Measurements from ENCODE around the gene STK10.
"Not testable (repeated sequence)": the region's sequence is repeated elsewhere in the genome, so short reads cannot be mapped to it uniquely, and the experiment has no call there.

The STK10 gene

DNA sequence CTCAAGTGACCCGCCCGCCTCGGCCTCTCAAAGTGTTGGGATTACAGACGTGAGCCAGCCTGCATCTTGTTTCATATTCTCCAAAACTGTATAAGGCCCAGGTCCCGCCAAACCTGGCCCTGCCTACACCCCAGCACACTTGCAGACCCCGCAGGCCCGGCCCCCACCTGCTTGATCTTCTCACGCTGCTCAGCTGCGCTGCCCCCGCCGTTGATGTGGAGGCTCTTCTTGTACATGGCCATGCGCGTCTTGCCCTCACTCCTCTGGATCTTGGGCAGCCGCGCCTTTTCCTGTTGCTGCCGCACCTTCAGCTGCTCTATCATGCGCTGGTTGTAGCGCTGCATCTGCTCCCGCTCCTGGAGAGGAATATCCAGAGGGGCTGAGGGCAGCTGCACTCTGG is 132.6 kb downstream of the STK10 start:
- DNase-seq (ENCODE audit: low read depth in 2 of 2) = no peak

- no peak for DNase-seq (ENCODE audit: low read depth in 2 of 2)
Observed at GRCh38 chr5:172054611-172055153, 133.3 kb downstream of the STK10 start.

- no peak for DNase-seq (ENCODE audit: low read depth in 2 of 2)
Observed at GRCh38 chr5:172052450-172053236, 135.4 kb downstream of the STK10 start.

DNA sequence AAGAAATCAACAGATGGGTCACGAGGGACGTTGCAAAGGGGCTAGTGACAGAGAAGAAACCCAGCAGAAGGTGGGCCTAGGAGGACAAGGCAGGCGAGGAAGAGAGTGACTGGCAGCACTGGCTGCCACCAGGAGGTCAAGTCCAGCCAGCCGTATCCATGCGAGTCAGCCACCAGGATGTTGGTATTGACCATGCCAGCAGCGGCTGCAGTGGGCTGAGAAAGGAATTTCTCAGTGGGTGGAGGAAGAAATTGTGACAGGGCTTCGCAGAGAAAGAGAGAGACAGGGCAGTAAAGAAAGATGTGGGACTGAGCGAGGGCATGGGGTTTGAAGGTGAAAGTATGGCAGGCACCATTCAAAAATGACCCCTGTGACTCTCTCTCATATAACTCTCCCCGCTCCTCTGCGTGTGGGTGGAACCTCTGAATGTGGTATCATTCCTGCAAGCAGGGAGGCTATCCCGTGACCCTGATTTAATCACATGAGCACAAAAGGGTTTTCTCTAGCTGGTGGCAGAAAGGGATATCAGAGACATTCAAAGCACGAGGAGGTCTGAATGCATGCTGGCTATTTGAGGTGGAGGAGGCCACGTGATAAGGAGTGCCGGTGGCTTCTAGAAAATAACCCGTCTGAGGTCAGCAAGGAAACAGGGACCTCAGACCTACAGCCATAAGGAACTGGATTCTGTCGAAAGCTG is 136.2 kb downstream of the STK10 start:
- DNase-seq (ENCODE audit: low read depth in 2 of 2) = no peak

- DNase-seq (ENCODE audit: low read depth in 2 of 2) = no peak
Observed at GRCh38 chr5:172050080-172050479, 137.9 kb downstream of the STK10 start.

DNA sequence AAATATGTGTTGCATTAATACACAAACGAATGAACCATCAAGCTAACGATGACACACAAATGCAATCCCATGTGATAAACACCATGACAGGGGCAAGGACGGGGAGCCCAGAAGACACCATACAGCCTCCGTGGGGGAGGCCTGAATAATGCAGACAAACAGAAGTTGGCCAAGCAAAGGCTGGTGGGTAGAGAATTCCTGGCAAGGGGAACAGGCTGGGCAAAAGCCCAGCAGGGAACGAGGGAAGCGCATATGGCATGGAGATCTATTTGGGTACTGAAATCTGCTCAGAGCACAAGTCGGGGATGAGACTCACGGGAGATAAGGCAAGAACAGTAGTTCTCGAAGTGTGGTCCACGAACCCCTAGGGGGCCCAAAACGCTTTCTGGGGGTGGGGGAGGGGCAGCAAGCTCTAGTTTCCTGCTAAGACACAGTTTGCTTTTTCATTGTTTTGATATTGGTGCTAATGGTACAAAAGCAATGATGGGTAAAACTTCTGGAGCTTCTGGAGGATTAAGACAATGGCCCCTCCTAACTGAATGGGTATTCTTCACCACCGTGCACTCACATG is 138.7 kb downstream of the STK10 start:
- DNase-seq (ENCODE audit: low read depth in 2 of 2) = no peak

- no peak for DNase-seq (ENCODE audit: low read depth in 2 of 2)
Observed at GRCh38 chr5:172048539-172049101, 139.4 kb downstream of the STK10 start.

GRCh38 chr5:172048170-172048422 is 139.9 kb downstream of the STK10 start:
- no peak for DNase-seq (ENCODE audit: low read depth in 2 of 2)

DNA sequence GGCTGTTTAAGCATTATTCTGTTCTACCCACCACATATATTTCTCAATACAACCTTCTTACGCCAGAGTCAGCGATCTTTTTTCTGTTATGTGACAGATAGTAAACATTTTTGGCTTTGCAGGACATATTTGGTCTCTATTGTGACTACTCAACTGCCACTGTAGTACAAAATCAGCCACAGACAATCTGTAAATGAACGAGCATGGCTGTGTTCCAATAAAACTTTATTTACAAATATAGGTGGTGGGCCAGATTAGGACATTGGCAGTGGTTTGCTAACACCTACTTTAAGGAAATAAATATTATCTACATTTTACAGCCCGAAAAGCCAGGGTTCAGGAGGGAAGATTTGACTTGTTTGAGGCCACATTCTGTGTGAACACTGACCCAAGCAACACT is 141.4 kb downstream of the STK10 start:
- no peak for DNase-seq (ENCODE audit: low read depth in 2 of 2)

DNA sequence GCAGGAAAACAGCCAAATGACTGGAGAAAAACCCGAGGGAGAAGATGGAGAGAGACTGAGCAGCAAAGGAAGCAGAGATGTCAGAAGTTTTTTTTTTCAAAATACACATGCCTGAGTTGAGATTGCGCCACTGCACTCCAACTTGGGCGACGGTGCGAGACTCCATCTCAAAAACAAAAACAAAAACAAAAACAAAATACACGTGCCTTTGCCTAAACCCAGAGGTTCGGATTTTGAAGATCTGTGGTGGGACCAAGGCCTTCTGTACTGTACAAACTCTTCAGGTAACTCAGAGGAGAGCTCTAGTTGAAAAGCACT is 142.8 kb downstream of the STK10 start:
- DNase-seq (ENCODE audit: low read depth in 2 of 2) = no peak

DNA sequence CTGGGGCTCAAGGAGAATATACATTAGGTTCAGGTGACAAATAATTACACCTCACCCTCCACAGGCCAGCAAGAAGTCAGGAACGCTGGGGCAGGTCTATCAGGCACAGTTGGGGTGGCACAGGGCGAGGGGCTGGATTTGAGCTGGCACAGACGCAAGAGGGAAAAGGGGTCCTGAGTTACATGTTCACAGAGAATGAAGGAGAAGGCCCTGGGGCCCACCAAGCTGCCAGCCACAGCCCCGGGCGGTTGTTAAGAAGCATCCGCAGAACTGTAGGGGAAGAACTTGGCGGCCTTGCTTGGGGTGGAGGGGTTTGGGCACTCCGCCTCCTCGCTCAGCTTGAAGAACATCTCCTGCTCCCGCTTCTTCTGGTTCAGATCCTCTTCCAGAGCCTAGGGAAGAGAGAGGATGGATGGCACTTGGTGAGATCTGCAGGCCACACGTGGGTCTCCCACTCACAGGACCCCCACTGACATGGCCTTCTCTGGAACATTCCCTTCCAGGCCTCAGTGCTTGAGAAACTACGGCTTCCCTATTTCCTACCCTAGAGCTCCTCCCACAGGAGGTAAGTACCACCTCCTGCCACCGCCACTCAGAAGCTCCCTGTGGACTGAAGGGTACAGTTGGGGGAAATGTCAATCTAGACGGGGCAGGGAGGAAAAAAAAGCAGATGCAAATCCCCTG is 143.3 kb downstream of the STK10 start:
- DNase-seq (ENCODE audit: low read depth in 2 of 2) = no peak

DNA sequence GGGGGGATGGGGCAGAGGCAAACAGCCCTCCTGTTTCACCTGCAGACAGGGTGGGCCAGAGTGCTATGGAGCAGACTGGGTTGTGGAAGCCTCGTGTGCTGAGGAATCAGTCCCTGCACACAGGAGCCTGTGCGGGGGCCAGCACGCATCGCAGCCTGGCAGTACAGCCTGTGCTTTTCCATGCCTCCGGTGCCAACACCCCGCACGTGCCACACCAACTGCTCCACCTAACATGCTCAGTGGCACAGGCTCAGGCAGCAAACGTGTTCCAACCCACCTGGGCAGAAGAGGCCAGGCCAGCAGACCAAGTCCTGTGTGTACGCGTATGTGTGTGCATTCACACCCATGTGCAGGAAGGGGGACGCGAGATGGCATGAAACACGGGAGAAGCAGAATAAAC is 144.2 kb downstream of the STK10 start:
- no peak for DNase-seq (ENCODE audit: low read depth in 2 of 2)

GRCh38 chr5:172042183-172042582 is 145.8 kb downstream of the STK10 start:
- no peak for DNase-seq (ENCODE audit: low read depth in 2 of 2)

GRCh38 chr5:172038167-172038566 is 149.9 kb downstream of the STK10 start:
- no peak for DNase-seq (ENCODE audit: low read depth in 2 of 2)

DNA sequence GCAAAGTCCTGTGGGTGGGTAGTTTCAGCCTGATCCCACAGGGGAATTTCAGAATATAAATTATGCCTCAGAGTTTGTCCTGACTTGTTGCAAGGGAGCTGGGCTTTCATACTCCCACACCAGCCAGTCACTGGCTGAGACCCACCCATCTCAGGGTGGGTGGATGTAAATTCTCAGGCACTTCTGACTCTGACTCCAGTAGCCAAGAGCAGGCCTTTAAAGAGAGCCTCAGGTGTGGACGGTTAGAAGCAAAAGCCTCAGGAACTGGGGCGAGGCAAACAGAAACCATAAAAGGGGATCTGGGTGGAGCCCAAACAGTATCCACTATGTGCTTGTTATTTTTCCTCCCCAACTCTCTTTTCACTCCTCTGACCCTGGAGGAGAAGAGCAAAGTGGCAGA is 153.0 kb downstream of the STK10 start:
- no peak for DNase-seq (ENCODE audit: low read depth in 2 of 2)

GRCh38 chr5:172031894-172032461 is 156.0 kb downstream of the STK10 start:
- DNase-seq (ENCODE audit: low read depth in 2 of 2) = no peak

DNA sequence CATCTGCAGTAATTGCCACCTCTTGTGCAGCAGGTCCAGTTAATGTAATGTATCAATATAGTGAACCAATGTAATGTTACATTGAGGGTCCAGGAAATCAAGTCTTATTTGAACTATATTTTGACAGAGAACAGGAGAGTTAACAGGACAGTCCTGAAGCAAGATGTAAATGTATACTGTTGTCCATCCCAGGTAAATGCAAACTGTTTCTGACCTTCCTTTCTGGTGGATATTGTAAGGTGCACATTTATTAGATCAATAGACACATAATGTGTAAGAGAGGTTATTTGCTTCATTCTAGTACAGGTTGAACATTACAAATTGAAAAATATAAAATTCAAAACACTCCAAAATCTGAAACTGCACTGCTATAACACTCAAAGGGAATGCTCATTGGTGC is 158.1 kb downstream of the STK10 start:
- no peak for DNase-seq (ENCODE audit: low read depth in 2 of 2)

DNA sequence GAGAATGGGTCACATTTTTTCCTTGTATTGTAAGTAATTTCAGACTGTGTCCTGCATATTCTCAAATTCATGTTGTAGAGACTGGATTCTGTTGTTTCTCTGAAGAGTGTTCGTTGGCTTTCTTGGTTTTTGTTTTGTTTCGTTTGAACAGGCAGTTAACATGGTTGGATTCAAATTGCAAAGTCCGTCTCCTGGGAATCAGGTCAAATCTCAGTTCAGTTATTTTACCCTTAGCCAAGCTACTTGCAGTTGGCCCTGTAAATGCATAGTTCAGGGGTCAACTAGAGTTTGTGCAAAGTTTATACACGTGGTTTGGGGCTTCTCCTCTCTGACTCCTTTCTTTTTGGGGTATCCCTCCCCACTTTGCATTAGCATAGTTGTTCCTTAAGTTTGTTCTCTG is 159.9 kb downstream of the STK10 start:
- DNase-seq (ENCODE audit: low read depth in 2 of 2) = no peak

DNA sequence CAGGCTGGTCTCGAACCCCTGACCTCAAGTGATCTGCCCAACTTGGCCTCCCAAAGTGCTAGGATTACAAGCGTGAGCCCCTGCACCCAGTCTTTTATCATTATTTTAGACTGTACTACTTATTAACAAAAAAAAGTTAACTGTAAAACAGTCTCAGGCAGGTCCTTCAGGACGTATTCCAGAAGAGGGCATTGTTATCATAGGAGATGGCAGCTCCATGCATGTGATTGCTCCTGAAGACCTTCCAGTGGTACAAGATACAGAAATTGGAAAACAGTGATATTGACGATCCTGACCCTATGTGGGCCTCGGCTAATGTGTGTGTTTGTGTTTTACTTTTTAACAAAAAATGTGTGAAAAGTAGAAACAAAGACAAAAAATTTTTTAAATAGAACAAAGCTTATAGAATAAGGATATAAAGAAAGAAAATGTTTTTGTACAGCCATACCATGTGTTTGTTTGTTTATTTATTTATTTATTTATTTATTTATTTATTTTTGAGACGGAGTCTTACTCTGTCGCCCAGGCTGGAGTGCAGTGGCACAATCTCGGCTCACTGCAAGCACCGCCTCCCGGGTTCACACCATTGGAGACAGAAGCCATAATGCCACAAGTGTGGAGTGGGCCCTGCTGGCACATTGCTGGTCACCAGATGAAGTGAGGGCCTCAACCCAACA is 167.8 kb downstream of the STK10 start:
- DNase-seq (ENCODE audit: low read depth in 2 of 2) = not testable (repeated sequence)

GRCh38 chr5:172015346-172015745 is 172.7 kb downstream of the STK10 start:
- DNase-seq (ENCODE audit: low read depth in 2 of 2) = no peak

GRCh38 chr5:172010278-172010677 is 177.7 kb downstream of the STK10 start:
- DNase-seq (ENCODE audit: low read depth in 2 of 2) = no peak

Measured in stimulated activated CD8-positive, alpha-beta memory T cell treated with anti-CD3 and anti-CD28 coated beads, Interleukin-2, amount 100 ng/mL, for 1 hour (primary cell).